HG02981 (cell line): ENCODE measurements around the gene GTF2F2.
A peak's percentile ranks its signal among the peaks of the same experiment; 100 is the strongest.

Experiments
- ATAC-seq: cut with Tn5 transposase; IDR thresholded peaks from one replicate; pipeline ENCODE4 v1.9.1; 2021; ENCODE audit warnings: mild to moderate bottlenecking, moderate library complexity; ENCODE audit not compliant: unreplicated experiment

The GTF2F2 gene

GRCh38 chr13:45120967-45121831 lies 889 bp downstream of the GTF2F2 start:
- peak; percentile 7 for ATAC-seq

GRCh38 chr13:45122941-45123340 lies 2.6 kb downstream of the GTF2F2 start:
- ATAC-seq, result no peak

- ATAC-seq, result peak; percentile 85
Observed at GRCh38 chr13:45132369-45133064, 12.2 kb downstream of the GTF2F2 start.

GRCh38 chr13:45133396-45134118 lies 13.2 kb downstream of the GTF2F2 start:
- no peak for ATAC-seq

GRCh38 chr13:45136741-45137504 lies 16.6 kb downstream of the GTF2F2 start:
- no peak for ATAC-seq

- ATAC-seq, result no peak
Observed at GRCh38 chr13:45137526-45137925, 17.2 kb downstream of the GTF2F2 start.

- ATAC-seq, result no peak
Observed at GRCh38 chr13:45138282-45138681, 18.0 kb downstream of the GTF2F2 start.

GRCh38 chr13:45141369-45141768 lies 21.1 kb downstream of the GTF2F2 start:
- ATAC-seq, result no peak

GRCh38 chr13:45142440-45143345 lies 22.4 kb downstream of the GTF2F2 start:
- ATAC-seq, result no peak

- no peak for ATAC-seq
Observed at GRCh38 chr13:45143346-45143751, 23.0 kb downstream of the GTF2F2 start.

- no peak for ATAC-seq
Observed at GRCh38 chr13:45149964-45150363, 29.7 kb downstream of the GTF2F2 start.

GRCh38 chr13:45156565-45157361 lies 36.5 kb downstream of the GTF2F2 start:
- no peak for ATAC-seq

- ATAC-seq, result no peak
Observed at GRCh38 chr13:45162194-45162593, 41.9 kb downstream of the GTF2F2 start.

- ATAC-seq, result no peak
Observed at GRCh38 chr13:45162821-45163220, 42.5 kb downstream of the GTF2F2 start.

- ATAC-seq, result no peak
Observed at GRCh38 chr13:45166858-45167257, 46.5 kb downstream of the GTF2F2 start.

GRCh38 chr13:45167611-45168554 lies 47.6 kb downstream of the GTF2F2 start:
- no peak for ATAC-seq

- ATAC-seq, result no peak
Observed at GRCh38 chr13:45168555-45168930, 48.2 kb downstream of the GTF2F2 start.

- no peak for ATAC-seq
Observed at GRCh38 chr13:45174478-45174877, 54.2 kb downstream of the GTF2F2 start.
